HG03432 (cell line): ENCODE results near the gene CCDC92.

ENCODE experiments used
- ATAC-seq: cut with Tn5 transposase; IDR thresholded peaks from one replicate; pipeline ENCODE4 v1.9.1; 2021; ENCODE audit warnings: mild to moderate bottlenecking, moderate library complexity; ENCODE audit not compliant: unreplicated experiment

The CCDC92 gene

DNA sequence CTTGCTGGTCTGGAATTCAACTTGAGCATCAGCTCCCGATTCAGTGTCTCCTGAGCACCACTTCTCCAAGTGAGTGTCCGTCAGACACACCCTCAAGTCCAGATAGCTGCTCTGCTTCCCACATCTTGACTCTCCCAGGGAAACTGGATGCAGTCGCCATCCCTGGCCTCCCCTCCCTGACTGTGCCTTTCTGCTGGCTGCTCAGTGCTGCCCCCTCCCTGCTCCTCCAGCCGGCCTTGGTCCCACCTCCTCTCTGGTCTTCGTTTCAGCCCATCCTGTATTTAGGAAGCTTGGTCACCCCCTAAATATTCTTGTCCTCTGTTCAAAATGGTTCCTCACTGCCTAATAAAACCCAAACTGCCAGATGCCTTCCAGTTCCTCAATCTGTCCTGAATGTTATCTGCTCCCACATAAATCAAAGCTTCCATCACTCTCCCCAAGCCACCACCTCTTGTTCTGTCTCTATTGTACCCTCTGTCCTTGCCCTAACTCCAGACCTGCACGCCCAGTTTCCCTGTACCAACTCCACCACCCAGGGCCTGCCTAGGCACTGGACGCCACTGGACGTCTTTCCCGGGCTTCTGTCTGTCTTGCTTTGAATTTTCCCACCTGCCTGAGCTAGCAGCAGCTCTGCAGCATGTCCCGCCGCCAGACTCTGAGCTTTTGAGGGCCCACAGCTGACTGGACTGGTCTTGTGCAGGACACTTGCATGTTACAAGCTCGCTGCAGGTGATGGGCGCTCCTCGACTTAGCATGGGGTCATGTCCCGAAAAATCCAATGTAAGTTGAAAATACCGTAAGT, 33.8 kb downstream of the CCDC92 start:
- no peak for ATAC-seq

DNA sequence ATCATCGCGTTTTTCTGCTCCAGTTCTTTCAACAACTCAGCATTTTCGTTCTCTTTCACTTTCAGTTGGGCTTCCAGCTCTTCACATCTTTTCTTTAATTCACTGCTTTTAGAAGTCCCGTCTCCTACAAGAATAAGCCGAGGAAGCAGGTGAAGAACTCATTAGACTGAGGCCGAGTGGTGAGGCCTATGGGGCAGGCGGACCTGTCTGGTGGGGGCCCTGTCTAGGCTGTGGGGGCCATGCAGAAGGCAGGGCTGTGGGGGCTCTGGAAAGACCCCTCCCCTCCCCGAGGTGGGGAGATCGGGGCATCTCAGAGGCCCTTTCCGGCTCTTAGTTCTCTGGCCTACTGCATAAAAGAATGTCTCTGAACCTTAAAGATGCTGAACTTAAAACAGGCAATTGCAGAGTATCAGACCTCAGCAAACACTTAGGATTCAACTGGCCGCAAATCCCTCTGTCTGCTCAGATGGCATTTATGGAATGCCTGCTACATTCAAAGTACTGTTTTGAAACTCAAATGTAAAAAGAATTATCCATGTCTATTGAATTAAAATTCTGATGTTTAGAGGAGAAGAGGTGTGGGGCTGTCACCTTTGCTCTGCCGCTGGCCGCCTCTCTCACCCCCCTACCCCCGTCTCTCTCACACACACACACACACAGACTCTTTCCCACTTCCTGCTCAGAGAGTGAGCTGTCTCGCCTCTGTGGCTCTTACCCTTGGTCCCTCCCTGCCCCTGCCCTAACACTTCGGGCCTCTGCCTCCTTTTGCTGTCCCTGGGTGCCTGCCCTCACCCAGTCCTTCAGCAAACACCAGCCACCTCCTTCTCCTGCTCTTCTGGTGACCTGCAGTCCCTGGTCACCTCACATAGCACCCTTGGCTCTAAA, 34.7 kb downstream of the CCDC92 start:
- ATAC-seq, result no peak

DNA sequence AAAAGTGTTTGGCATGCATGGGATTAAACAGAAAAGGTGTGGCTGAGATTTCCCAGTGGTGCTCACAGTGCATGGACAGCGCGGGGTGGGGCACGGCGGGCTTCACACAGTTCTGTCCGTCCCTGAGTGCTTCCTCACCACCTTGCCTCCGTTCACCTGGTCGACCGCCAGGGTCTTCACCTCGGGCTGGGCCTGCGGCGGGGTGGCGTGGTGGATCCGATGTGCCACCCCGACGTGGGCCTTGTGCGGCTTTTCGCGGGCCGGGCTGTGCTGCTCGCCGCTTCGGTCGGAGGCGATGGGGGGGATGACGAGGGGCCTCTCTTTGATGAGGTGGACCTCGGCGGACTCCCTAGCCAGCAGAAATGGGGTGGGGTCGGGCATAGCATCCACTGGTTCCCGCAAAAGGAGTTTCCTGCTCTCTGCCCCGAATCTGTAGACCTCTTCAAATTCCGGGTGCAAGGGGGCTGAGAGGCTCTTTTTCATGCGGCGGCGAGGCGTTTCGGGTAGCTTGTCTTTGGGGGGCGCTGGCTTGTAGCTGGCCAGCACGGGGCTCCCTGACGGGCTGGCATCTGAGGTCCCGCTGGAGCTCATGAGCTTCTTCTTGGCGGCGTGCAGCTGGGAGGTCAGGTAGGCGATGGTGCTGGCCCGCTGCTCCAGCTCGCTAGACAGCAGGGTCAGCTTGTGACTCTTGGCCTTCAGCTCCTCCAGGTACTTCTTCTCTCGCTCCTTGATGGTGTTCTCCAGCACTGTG, 35.5 kb downstream of the CCDC92 start:
- no peak for ATAC-seq

DNA sequence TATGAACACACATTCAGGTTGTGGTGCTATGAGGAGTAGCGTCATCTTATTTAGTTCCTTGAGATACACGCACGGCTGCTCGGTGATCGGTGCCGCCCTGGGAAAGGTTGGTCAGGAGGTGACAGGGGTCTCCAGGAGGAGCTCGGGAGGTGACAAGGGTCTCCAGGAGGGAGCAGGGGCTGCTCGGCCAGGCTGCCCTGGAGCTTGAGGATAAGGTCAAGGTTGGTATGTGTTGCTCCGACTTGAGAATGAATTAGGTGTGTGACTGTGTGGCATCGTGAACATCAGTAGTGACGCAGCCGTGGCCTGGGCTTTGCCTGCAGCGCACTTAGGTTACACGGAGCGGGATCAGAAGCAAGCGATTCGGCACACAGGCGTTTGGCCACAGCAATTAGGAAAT, 36.2 kb downstream of the CCDC92 start:
- no peak for ATAC-seq

DNA sequence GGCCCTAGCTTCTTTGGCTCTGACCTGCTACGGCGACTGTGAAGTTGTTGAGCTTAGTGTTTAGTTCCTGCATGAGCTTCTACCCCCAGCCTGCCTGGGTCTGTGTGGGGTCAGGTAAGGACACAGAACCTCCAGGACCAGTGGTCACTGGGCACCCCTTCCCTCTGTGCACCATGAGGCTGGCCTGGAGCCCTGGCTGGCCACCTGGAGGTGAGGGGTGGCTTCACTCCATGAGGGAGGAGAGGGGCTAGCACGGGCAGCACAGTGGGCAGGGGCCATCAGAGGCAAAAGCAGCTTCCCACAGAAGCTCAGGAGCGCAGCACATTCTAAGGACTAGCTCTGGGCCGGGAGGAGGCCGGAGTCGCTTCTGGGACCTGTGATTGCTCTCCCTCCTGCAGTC, 36.7 kb downstream of the CCDC92 start:
- ATAC-seq, result no peak

DNA sequence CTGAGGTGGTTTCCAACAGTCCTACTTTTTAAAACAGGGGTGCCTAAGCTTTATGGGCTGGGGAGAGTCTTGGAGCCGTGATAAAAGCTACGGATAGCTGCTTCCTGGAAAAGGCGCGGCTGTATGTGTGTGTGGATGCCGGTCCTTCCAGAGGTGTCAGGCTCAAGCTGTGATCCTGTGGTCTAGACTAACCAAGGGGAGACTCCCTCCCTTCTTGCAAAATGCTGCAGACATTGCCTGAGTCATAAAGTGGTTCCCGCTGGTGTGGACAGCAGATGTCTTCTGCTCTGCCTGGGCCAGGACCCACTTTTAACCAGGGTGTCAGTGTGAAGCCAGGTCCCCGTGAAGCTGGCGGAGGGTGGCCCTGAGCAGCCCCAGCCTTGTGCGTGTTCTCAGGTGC, 37.8 kb downstream of the CCDC92 start:
- ATAC-seq, result no peak

DNA sequence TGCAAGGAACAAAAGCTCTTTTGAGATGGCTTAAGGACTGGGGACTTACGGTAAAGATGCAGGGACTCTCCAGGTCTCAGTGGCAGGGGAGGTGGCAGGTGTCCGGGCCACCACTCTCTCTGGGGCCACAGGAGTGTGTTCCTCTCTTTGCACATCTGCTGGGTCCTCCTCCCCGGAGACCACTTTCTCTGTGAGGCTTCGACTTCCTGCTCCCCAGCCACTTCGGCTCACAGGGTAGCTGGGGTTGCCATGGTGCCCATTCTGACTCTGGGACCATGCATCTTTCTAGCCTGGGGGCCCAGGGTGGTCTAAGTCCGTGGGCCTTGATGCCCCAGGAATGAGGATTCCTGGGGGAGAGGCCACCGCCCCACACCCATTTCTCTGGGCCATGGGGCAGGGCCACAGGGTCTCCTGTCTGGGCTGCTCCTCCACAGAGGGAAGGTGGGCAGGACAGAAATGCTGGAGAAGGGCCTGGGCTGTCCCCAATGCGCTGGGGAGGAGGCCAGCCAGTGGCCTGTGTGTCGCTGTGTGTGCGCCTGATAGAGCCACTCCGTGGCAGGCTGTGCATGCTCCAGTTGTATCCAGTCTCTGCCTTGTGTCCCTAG, 38.5 kb downstream of the CCDC92 start:
- no peak for ATAC-seq

DNA sequence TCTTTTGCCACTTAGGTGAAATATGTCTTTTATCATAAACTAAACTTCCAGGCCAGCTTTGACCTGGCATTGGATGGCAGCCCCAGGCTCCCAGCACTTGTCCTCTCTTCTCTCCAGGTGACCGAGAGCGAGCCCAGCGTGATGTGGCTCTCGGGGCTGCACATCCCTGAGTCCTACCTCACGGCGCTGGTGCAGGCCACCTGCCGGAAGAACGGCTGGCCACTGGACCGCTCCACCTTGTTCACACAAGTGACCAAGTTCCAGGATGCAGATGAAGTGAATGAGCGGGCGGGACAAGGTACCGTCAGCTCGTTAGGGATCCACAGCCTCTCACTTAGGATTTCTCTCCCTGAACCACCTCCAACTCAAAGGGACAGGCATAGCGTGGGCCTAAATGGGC, 39.4 kb downstream of the CCDC92 start:
- no peak for ATAC-seq

DNA sequence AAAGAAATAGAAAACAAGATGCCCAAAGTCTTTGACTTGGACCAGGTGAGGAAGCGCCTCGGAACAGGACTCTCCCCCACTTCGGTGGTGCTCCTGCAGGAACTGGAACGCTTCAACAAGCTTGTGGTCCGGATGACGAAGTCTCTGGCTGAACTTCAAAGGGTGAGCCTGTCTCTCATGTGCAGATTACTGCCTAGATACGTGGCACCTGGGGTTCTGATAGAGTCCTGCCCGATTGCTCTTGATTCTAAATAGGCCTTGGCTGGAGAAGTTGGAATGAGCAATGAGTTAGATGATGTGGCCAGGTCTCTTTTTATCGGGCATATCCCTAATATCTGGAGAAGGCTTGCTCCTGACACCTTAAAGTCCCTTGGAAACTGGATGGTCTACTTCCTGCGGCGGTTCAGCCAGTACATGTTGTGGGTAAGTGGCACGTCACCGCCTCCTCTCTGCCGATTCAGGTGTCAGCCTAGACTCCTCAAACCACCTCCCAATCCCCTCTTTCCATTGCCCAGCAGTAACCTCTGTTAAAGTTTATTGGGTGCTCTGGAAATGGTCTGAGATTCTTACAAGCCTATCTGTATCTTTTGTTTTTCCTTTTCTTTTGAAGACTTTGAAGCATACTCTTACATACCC, 40.8 kb downstream of the CCDC92 start:
- ATAC-seq, result no peak

DNA sequence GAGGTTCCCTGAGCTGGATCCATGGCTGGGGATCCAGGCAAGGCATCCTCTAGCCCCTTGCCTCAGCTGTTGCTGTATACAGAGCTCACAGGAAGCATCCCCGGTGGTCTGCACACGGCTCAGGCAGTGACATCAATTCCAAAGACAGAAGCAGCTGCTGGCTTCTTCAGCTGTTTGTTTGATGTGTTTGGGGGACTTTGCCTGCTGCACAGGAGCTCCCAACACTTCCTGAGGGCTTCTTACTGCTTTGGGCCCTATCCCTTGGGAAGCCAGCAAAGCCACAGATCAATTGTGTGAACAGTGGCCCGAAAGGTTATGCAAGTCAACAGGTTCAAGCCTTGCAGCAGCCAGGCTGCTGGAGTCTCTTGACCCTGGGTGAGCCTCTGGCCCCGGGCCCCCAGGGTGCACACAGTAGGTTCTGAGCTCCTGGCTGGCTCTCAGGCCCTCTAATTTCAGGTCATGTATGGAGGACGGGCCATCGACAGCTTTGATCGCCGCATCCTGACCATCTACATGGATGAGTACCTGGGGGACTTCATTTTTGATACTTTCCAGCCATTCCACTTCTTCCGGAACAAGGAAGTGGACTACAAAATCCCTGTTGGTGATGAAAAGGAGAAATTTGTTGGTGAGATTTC, 42.6 kb downstream of the CCDC92 start:
- ATAC-seq, result no peak

DNA sequence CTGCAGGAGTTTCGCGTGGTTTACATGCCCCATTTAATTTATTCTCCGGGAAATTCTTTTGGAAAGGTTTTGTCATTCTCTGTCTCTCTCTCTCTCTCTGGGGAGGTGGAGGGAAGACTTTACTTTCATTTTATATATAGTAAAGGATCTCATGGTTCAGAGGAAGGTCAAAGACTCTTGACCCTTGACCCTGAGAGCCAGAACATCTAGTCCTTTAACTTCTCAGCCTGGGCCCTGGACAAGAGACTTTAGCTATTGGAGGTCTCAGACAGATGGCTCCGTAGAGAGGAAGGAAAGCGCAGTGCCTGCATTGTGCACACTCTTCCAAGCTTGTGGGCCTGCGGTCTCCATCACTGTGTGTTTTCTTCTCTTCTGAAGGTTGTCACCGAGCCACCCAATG, 43.7 kb downstream of the CCDC92 start:
- no peak for ATAC-seq

DNA sequence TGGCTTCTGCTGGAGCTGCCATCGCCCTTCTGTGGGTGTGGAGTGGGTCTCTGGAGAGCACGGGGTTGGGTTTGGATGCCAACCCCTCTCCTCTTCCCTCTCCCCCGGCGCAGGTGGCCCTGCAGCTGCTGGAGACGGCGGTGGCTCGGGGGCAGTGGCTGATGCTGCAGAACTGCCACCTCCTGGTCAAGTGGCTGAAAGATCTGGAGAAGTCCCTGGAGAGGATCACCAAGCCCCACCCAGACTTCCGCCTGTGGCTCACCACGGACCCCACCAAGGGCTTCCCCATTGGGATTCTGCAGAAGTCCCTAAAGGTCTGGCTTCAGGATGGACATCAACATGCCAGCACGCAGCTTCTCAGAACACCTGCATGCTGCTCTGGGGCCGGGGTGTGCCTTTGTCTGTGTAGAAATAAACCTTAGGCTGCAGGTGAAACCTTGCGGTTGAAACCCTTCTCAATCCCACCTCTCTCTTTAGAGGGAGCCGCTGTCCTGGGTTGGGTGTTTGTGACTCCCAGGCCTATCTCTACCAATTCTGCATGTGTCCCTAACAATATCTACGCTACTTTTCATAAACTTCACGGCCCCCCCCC, 44.3 kb downstream of the CCDC92 start:
- ATAC-seq, result no peak

DNA sequence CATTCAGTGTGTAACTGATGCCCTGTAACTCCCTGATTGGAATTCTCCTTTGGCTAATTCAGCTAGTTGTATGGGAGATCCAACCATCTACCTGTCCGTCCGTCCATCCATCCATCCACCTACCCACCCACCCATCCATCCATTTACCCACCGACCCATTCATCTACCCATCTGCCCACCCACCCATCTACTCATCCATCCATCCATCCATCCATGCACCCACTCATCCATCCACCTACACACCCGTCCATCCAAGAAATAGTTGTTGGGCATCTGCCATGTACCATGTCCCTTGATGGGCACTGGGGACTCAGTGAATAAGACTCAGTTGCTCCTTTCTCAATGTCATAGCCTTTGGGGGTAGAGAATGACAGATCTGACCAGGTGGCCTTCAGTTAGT, 48.1 kb downstream of the CCDC92 start:
- ATAC-seq, result no peak

DNA sequence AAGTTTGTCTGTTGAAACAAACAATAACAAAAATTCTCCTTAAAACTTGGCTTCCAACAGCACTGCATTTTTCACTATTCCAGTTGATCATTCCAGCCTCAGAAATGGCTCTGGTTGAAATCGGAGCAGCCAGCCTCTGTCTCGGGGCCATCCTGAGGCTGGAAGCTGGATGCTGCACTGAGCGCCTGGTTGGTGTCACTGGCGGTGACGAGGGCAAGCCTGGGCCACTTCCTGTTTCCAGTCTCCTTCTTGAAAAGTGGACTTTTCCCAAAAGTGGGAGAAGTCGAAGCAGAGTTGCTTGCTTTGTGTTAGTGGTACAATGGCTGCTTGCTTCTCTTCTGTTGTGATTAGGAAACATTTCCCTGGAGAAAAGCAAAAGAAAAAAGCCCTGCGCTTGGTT, 48.7 kb downstream of the CCDC92 start:
- ATAC-seq, result no peak

DNA sequence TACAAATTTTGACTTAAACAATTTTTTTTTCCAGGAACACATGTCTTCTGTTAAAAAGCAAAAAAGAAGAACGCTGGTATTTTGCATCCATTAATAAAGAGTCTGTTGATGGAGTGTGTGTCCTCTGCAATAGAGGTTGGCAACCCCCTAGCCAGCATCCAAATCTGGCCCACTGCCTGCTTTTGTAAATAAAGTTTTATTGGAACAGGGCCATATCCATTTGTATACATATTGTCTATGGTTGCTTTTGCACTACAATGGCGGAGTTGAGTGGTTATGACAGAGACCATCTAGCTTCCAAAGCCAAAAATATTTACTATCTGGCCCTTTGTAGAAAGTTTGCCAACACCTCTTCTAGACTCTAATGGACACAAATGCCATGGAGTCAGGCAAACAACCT, 49.6 kb downstream of the CCDC92 start:
- ATAC-seq, result no peak

DNA sequence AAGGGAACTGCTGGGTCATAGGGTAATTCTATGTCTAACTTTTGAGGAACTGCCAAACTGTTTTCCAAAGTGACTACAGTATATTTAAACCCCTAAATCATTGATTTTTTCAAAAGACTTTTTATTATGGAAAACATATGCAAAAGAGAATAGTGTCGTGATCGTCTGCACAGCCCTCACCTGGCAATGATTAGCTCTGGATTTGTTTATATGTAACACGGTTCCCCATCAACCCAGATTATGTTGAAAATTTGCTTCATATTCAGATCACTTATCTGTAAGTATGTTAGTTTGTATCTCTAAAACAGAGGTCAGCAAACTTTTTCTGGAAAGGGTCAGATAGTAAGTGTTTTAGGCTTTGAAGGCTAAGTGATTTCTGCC, 52.7 kb downstream of the CCDC92 start:
- no peak for ATAC-seq

DNA sequence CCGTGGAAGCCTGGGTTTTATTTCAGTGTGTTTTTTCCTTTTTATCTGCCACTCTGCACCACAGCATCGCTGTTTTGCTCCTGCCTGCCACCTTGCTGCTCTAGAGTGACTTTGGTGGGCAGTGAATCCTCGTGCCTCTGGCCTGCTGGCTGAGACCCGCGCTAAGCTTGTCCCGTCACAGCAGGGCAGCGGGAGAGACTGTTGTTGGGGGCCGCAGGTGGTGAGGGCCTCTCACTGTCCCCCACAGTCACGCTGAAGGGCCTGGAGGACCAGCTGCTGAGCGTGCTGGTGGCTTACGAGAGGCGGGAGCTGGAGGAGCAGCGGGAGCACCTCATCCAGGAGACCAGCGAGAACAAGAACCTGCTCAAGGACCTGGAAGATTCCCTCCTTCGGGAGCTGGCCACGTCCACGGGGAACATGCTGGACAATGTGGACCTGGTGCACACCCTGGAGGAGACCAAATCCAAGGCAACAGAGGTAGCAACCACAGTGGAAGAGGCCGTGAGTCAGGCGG, 55.2 kb downstream of the CCDC92 start:
- ATAC-seq, result no peak

DNA sequence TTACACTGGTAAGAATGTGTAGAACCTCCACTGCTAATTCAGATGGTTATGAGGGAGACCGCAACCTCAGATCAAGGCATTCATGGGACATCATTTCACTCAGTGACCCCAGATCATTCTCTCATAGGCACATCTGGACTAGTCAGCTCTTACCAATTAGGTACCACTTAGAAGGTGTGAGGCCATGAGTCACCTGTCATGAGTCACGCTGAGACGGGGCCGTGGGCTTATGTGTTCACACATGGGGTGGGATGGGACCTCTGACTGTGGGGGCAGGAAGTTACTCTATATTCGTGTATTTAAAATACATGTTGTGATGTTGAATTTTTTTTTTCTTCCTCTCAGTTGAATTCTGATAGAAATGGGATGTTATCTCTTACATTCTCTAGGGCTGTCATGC, 55.9 kb downstream of the CCDC92 start:
- ATAC-seq, result no peak

DNA sequence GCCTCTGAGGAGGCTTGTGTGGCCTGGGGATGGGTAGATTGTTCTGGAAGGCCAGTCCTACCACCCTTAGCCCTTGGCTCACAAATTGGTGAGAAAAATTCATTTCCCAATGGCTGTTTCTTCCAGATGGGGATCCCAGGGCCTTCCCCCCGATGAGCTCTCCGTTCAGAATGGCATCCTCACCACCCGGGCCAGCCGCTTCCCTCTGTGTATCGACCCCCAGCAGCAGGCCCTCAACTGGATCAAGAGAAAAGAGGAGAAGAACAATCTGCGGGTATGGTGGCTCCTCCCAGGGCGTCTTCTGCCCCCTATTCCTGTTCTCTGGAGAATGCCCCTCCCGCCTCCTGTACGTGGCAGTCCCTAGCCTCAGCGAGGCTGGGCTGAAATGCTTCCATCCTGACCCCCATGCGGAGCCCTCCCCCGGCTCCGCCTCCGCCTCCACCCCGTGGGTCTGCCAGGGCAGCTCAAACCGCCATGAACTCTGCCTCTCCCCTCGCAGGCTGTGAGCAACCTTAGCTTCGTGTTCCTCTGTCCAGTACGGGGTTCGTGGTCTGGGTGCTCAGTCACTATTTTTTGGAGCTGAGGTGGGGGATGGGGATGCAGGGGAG, 57.8 kb downstream of the CCDC92 start:
- ATAC-seq, result no peak
